Measurements from ENCODE around the gene UPF3B. TPM values are rescaled to one million over a fixed set of nuclear protein-coding genes. Genes with fewer than 3 reads are reported as not detected.

The UPF3B gene
- total and polyA plus RNA-seq, 2 donors (not counting 3 experiments of a cell fraction or from before 2014, with no cell fraction given) = 3.7 to 11.9 TPM

GRCh38 chrX:119887721-119888425 lies 35.1 kb upstream of the UPF3B start:
- Histone ChIP-seq H3K4me1 (ENCODE audit: control insufficient read depth, extremely low read depth, insufficient read depth, low read length) (no peaks in the 10 kb centered on the region), H3K9me3 (replicated peaks; ENCODE audit: control insufficient read depth, insufficient read depth, low read length) (no peaks in the 10 kb centered on the region), H3K79me2 (ENCODE audit: control insufficient read depth, insufficient read depth, low read length) (no peaks in the 10 kb centered on the region), H2AFZ (ENCODE audit: low read depth, low read length) (peak overlapping the region; percentile 92), H3K27me3 (ENCODE audit: control insufficient read depth in 2 of 2, insufficient read depth in 2 of 2, low read length in 2 of 2) (no peaks in the 10 kb centered on the region), H3K4me2 (ENCODE audit: insufficient read depth, low read length) (peak overlapping the region; percentile 35), H3K9ac (replicated peaks; ENCODE audit: extremely low read depth, insufficient read depth, low read length) (no peak overlapping the region), H3K4me3 (replicated peaks in 1 of 3; ENCODE audit: insufficient read depth in 1 of 3, low read depth in 1 of 3, low read length in 3 of 3) (peak overlapping the region; percentile 22 to 45 (median 35)), H4K20me1 (replicated peaks; ENCODE audit: control insufficient read depth, extremely low read depth, insufficient read depth, low read length) (no peaks in the 10 kb centered on the region), H3K36me3 (ENCODE audit: control insufficient read depth in 2 of 2, extremely low read depth in 1 of 2, insufficient read depth in 2 of 2, low read length in 2 of 2) (no peaks in the 10 kb centered on the region), H3K27ac (ENCODE audit: insufficient read depth, low read depth, low read length) (no peak overlapping the region), H3K9me1 (replicated peaks; ENCODE audit: control insufficient read depth, extremely low read depth, insufficient read depth, low read length) (no peaks in the 10 kb centered on the region)
- intact Hi-C loops (cut with micrococcal nuclease) (loop anchor here (1.0 kb wide), 1 partner anchor 372 kb away; no protein-coding TSS in a partner anchor), dilution Hi-C loops (cut with MboI; ENCODE audit: extremely low pct_ligation_motif_present, low sequenced_read_pairs) (no loop called here)
- no peak for TF ChIP-seq POLR2AphosphoS5 (IDR thresholded peaks at IDR 0.05; ENCODE audit: insufficient read depth, low read depth, low read length)
- no peak for TF ChIP-seq EZH2 (IDR thresholded peaks at IDR 0.05; ENCODE audit: borderline replicate concordance, low read depth, low read length, severe bottlenecking)
- TF ChIP-seq, protein P1, sequence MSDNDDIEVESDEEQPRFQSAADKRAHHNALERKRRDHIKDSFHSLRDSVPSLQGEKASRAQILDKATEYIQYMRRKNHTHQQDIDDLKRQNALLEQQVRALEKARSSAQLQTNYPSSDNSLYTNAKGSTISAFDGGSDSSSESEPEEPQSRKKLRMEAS (IDR thresholded peaks at IDR 0.05; ENCODE audit: insufficient read depth, insufficient read length) = no peak
- TF ChIP-seq MYC (IDR thresholded peaks at IDR 0.05; ENCODE audit: low read depth, low read length) = no peak
- no peak for TF ChIP-seq GATA2 (IDR thresholded peaks at IDR 0.05; ENCODE audit: insufficient read depth, insufficient read length, low read depth, low read length)
- TF ChIP-seq POLR2A (IDR thresholded peaks at IDR 0.05; ENCODE audit: low read depth, low read length) = no peak
- no peak for TF ChIP-seq FOS (IDR thresholded peaks at IDR 0.05; ENCODE audit: borderline replicate concordance, insufficient read depth, low read length)
- TF ChIP-seq, protein P2, sequence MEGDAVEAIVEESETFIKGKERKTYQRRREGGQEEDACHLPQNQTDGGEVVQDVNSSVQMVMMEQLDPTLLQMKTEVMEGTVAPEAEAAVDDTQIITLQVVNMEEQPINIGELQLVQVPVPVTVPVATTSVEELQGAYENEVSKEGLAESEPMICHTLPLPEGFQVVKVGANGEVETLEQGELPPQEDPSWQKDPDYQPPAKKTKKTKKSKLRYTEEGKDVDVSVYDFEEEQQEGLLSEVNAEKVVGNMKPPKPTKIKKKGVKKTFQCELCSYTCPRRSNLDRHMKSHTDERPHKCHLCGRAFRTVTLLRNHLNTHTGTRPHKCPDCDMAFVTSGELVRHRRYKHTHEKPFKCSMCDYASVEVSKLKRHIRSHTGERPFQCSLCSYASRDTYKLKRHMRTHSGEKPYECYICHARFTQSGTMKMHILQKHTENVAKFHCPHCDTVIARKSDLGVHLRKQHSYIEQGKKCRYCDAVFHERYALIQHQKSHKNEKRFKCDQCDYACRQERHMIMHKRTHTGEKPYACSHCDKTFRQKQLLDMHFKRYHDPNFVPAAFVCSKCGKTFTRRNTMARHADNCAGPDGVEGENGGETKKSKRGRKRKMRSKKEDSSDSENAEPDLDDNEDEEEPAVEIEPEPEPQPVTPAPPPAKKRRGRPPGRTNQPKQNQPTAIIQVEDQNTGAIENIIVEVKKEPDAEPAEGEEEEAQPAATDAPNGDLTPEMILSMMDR (IDR thresholded peaks at IDR 0.05; ENCODE audit: extremely low read depth in 1 of 2, insufficient read depth in 1 of 2, low read depth in 1 of 2, low read length in 2 of 2) = peak; percentile 55 to 76
- TF ChIP-seq JUN (IDR thresholded peaks at IDR 0.05; ENCODE audit: borderline replicate concordance, insufficient read depth, insufficient read length, low read depth) = no peak
- DNase-seq (ENCODE audit: low read depth, low spot score) (peak; percentile 57), FAIRE-seq (peak; percentile 93)
- ChIA-PET POLR2A (interaction anchor here (1.6 kb wide), 1 partner anchor 96 kb away, joined by 5 read pairs; the partner anchor contains the start of gene RPL39), CTCF (interaction anchor here (0.7 to 1.4 kb wide), 14 partner anchors 8 to 424 kb away, joined by 3 to 9 read pairs (median 3); partner anchors contain the start of genes AKAP14, RPL39, SOWAHD and UPF3B)
- BruUV-seq (replicated peaks) = no TSS peak

Data from endothelial cell of umbilical vein (primary cell).